ENCODE measurements around the gene CFAP69. TPM values are rescaled to one million over a fixed set of nuclear protein-coding genes. Genes with fewer than 3 reads are reported as not detected.

The CFAP69 gene
- total RNA-seq, 1 experiment from 2014 or later = 4.1 TPM

GRCh38 chr7:90242369-90243168 lies 2.4 kb upstream of the CFAP69 start:
- Histone ChIP-seq H3K27ac (ENCODE audit: low read depth, low read length) (no peak overlapping the region), H3K9me2 (ENCODE audit: insufficient read depth) (no peaks in the 10 kb centered on the region), H4K20me1 (ENCODE audit: insufficient read depth) (no peaks in the 10 kb centered on the region), H3K4me3 (replicated peaks in 1 of 2; ENCODE audit: low read depth in 1 of 2, low read length in 2 of 2) (no peak overlapping the region), H3K4me1 (ENCODE audit: control insufficient read depth in 1 of 2, insufficient read depth in 2 of 2, low read length in 2 of 2) (peaks cover 2 to 15% of the 10 kb centered on the region in 2 experiments; a peak in 1 of 4 replicates), H3K9me3 (ENCODE audit: control insufficient read depth in 1 of 2, insufficient read depth in 1 of 2, low read depth in 1 of 2, low read length in 2 of 2) (no peaks in the 10 kb centered on the region), H3K36me3 (ENCODE audit: control insufficient read depth in 1 of 2, insufficient read depth in 2 of 2, low read length in 2 of 2) (no peaks in the 10 kb centered on the region), H3K79me2 (ENCODE audit: insufficient read depth, low read length) (no peaks in the 10 kb centered on the region), H3K27me3 (ENCODE audit: insufficient read depth, low read length) (no peaks in the 10 kb centered on the region), H2AFZ (ENCODE audit: low read depth, low read length, poor library complexity, severe bottlenecking) (no peak overlapping the region), H3K4me2 (ENCODE audit: low read length) (no peak overlapping the region), H3K9ac (ENCODE audit: low read length) (no peak overlapping the region)
- ATAC-seq (no peak), DNase-seq (ENCODE audit: low read depth, low spot score) (no peak)
- POLR2A ChIA-PET = no interaction called here
- intact Hi-C loops (cut with micrococcal nuclease) = no loop called here
- no TSS peak for BruUV-seq (replicated peaks)
- RAD21 ChIA-PET (ENCODE audit: low non-redundant PET in 1 of 2, low total read pairs in 2 of 2, uncharacterized antibody in 2 of 2, unreplicated experiment in 2 of 2) = no interaction called here
- CTCF ChIA-PET = interaction anchor here (1.4 kb wide), 1 partner anchor 31 kb away, joined by 3 read pairs; the partner anchor contains the start of gene STEAP2
- TF ChIP-seq ELF1 (IDR thresholded peaks at IDR 0.05; ENCODE audit: borderline replicate concordance, low read depth) (no peak), EZH2phosphoT487 (IDR thresholded peaks at IDR 0.05; ENCODE audit: borderline replicate concordance) (no peak), POLR2A (IDR thresholded peaks at IDR 0.05; ENCODE audit: borderline replicate concordance, extremely low read depth, insufficient read depth, insufficient read length) (no peak), ZFX (IDR thresholded peaks at IDR 0.05) (no peak), REST (IDR thresholded peaks at IDR 0.05; ENCODE audit: low read depth) (no peak), ZNF274 (IDR thresholded peaks at IDR 0.05; ENCODE audit: low read depth, low read length) (no peak), JUND (IDR thresholded peaks at IDR 0.05) (no peak), CTCF (IDR thresholded peaks at IDR 0.05 in 2 of 3, conservative IDR thresholded peaks at IDR 0.05 in 1 of 3; ENCODE audit: borderline replicate concordance in 1 of 3, insufficient read depth in 1 of 3, low read depth in 2 of 3, low read length in 2 of 3) (no peak), ATF3 (IDR thresholded peaks at IDR 0.05) (no peak), YY1 (IDR thresholded peaks at IDR 0.05; ENCODE audit: extremely low read depth, insufficient replicate concordance, low read depth, low read length) (no peak), POLR2AphosphoS5 (IDR thresholded peaks at IDR 0.05; ENCODE audit: low read depth, low read length) (no peak), MAX (IDR thresholded peaks at IDR 0.05) (no peak), EGR1 (IDR thresholded peaks at IDR 0.05; ENCODE audit: low read depth) (no peak), SIN3A (IDR thresholded peaks at IDR 0.05; ENCODE audit: low read depth) (no peak), TCF7L2 (IDR thresholded peaks at IDR 0.05; ENCODE audit: borderline replicate concordance, extremely low read depth, insufficient read depth, insufficient read length) (no peak), CEBPB (IDR thresholded peaks at IDR 0.05; ENCODE audit: low read depth) (no peak), SP1 (IDR thresholded peaks at IDR 0.05; ENCODE audit: low read depth) (no peak), ZBTB33 (IDR thresholded peaks at IDR 0.05; ENCODE audit: extremely low read depth, insufficient replicate concordance, low read length) (no peak), SRF (IDR thresholded peaks at IDR 0.05; ENCODE audit: low read depth) (no peak), CBX3 (IDR thresholded peaks at IDR 0.05; ENCODE audit: low read depth) (no peak)
